Endothelial cell of umbilical vein (primary cell): Measurements from ENCODE around the gene PLA2G6.

Source experiments
- JUN ChIP-seq: IDR thresholded peaks from 2 replicates; pipeline ENCODE4 v1.6.1; 2011; ENCODE audit warnings: borderline replicate concordance, low read depth; ENCODE audit not compliant: insufficient read length, insufficient read depth
- MAX ChIP-seq: IDR thresholded peaks from 2 replicates; pipeline ENCODE4 v1.6.1; 2011; ENCODE audit not compliant: insufficient read depth, insufficient read length
- MYC ChIP-seq: IDR thresholded peaks from one replicate; pipeline ENCODE4 v1.6.1; 2011; ENCODE audit warnings: mild to moderate bottlenecking, low read depth, low read length
- POLR2A ChIP-seq: IDR thresholded peaks from 2 replicates; pipeline ENCODE4 v1.6.1; 2012; ENCODE audit warnings: low read depth, mild to moderate bottlenecking, control low read depth, low read length
- TF ChIP-seq, protein P1 (sequence below), 2 donors: IDR thresholded peaks; 1 replicate in 1 of 2; 2 replicates in 1 of 2; pipeline ENCODE4 v1.5.1; 2011; ENCODE audit warnings: low read length in 2 of 2, mild to moderate bottlenecking in 2 of 2, moderate library complexity in 2 of 2, control low read depth in 1 of 2, inconsistent platforms in 1 of 2, low read depth in 1 of 2; ENCODE audit not compliant: insufficient read depth in 1 of 2; ENCODE audit errors: extremely low read depth in 1 of 2

- TF ChIP-seq POLR2A: no peak
- no peak for TF ChIP-seq MYC
- TF ChIP-seq MAX: no peak
- TF ChIP-seq, protein P1, sequence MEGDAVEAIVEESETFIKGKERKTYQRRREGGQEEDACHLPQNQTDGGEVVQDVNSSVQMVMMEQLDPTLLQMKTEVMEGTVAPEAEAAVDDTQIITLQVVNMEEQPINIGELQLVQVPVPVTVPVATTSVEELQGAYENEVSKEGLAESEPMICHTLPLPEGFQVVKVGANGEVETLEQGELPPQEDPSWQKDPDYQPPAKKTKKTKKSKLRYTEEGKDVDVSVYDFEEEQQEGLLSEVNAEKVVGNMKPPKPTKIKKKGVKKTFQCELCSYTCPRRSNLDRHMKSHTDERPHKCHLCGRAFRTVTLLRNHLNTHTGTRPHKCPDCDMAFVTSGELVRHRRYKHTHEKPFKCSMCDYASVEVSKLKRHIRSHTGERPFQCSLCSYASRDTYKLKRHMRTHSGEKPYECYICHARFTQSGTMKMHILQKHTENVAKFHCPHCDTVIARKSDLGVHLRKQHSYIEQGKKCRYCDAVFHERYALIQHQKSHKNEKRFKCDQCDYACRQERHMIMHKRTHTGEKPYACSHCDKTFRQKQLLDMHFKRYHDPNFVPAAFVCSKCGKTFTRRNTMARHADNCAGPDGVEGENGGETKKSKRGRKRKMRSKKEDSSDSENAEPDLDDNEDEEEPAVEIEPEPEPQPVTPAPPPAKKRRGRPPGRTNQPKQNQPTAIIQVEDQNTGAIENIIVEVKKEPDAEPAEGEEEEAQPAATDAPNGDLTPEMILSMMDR (IDR thresholded peaks at IDR 0.05; ENCODE audit: extremely low read depth in 1 of 2, insufficient read depth in 1 of 2, low read depth in 1 of 2, low read length in 2 of 2): no peak
- TF ChIP-seq JUN: no peak
Measured at GRCh38 chr22:38193580-38193979, 11.9 kb upstream of the PLA2G6 start.
